Mesenteric fat pad (tissue), 1 donor: ENCODE results near the gene JAK2. TPM values are rescaled to one million over a fixed set of nuclear protein-coding genes. Genes with fewer than 3 reads are reported as not detected.
A peak's percentile ranks its signal among the peaks of the same experiment; 100 is the strongest.
"Not testable (repeated sequence)": the region's sequence is repeated elsewhere in the genome, so short reads cannot be mapped to it uniquely, and the experiment has no call there.

Experiments used
- DNase-seq: peaks from one replicate; pipeline ENCODE4 v3.0.0-alpha.2; 2020; ENCODE audit warnings: low spot score
- total RNA-seq: library from RNA; stranded (reverse); fragmentation: NEBNext Ultra II Directional; extraction: Animal tissue kit (Norgen Biotek cat#: 25700); gene quantifications from one replicate; pipeline ENCODE4 v1.2.1, GENCODE V29; 2021
- donor health status: DM: yes; HTN: yes; CAD: no.

Gene JAK2
- total RNA-seq, 1 donor from 2014 or later = 25.1 TPM

DNA sequence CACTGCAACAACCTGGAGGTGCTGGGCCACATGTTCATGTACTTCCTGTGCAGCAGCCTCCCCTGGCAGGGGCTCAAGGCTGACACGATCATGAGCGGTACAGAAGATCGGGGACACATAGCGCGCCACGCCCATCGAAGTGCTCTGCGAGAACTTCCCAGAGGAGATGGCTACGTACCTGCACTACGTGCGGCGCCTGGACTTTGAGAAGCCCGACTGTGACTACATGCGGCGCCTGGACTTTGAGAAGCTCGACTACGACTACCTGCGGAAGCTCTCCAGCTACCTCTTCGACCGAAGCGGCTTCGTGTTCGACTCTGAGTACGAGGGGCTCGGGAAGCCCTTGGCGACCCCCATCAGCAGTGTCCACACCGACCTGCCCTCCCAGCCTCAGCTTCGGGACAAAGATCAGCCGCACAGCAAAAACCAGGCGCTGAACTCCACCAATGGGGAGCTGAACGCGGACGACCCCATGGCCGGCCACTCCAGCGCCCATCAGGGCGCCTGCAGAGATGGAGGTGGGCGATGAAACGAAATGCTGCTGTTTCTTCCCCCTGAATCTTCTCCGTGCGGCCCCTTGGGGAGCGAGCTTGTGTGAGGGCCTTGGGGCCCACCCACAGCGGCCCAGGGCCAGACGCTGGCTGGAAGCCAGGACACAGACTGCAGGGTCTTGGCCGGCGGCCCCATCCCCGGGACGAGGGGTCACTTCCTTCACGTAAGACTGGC is 56.5 kb downstream of the JAK2 start:
- DNase-seq = peak; percentile 87

DNA sequence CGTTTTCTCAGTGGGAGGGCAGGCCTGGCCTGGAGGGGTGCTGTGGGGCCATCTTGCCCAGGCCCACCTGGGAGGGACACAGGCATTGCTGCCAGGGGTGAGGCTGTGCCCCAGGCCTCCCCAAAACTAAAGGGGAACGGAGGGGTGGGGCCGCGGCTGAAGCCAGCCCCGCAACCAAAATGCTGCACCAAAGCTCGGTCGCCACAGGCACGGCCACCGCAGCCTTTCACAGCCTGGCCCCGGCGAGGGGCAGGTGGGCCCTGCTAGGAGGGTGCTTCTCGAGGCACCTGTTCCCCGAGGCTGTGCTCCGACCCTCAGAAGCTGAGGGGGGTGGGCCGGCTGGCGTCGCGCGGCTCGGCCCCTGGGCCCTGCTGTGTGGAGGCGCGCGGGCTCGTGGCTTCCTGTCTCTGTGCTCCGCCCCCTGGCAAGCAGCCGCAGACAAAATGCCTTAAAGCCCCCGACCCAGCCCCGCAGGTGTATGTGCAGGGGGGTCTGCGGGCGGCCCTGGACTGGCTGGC is 57.6 kb downstream of the JAK2 start:
- DNase-seq = peak; percentile 76

DNA sequence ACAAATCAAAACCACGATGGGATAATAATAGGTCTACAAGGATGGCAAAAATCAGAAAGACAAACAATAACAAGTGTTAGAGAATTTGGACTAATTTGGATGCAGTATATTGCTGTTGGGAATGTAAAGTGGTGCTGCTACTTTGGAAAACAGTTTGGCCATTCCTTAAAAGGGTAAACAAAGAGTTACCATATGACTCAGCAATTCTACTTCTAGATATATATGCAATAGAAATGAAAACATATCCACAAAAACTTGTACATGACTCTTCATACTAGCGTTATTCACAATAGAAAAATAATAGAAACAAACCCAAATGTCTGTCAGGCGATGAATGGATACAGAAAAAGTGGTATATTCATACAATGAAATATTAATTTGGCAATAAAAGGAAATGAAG is 58.3 kb downstream of the JAK2 start:
- DNase-seq = no peak

DNA sequence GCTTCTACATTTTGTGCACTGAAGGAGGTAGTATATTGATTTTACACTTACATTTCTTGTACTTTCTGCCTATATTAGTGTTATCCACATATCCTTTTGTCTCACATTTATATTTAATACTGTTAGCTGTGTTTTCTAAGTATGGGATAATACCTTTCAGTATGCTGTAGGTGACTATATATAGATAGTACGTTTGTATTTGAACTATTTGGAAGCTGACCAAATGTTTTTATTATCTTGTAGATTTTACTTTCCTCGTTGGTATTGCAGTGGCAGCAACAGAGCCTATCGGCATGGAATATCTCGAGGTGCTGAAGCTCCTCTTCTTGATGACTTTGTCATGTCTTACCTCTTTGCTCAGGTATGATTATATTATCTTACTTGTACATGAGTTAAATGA is 59.1 kb downstream of the JAK2 start:
- DNase-seq = no peak

DNA sequence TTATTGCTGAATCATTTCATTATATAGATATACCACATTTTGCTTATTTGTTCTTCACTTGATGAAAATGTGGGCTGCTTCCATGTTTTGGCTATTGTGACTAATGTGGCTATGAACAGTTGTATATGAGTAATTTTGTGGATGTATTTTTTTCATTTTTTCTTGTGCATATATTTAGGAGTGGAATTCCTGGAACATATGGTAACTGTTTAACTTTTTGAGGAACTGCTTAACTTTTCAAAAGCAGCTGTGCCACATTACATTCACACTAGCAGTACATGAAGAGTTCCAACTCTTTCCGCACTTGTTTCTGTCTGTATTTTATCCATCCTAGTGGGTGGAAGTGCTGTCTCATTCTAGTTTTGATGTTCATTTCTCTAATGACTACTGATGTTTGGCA is 67.8 kb downstream of the JAK2 start:
- DNase-seq = no peak

DNA sequence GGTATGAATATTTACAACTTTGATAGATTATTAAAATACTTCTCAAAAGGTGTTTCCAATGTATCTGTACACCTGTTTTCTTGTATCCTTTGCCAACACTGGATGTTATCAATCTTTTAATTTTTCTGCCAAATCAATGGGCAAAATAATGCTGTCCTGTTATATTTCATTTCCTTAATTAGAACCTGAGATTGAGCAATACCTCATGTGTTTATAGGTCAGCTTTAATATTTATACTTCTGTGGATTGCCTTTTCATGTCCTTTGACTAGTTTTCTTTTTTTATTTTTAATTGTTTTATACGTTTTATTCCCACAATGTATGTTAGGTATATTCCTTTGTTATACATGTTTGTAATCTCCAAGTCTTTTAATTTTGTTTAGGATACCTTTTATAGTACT is 77.6 kb downstream of the JAK2 start:
- DNase-seq = no peak

DNA sequence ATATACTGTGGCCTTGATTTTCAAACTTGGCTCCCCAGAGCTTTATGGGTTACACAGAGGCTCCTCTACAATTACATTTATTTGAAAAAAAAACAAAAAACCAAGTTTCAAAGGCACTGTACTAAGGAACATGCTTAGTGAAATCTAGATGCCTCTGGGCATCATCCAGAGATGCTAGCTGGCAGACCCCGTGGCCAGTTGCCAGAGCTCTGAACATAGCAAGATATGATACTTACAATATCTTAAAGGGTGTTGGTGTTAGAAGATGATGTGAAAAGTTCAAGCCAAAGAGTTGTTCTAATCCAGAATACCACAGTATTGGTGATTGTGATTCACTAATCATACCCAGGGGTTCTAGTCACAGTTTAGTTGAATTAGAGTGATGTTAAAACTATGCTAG is 87.8 kb downstream of the JAK2 start:
- no peak for DNase-seq

DNA sequence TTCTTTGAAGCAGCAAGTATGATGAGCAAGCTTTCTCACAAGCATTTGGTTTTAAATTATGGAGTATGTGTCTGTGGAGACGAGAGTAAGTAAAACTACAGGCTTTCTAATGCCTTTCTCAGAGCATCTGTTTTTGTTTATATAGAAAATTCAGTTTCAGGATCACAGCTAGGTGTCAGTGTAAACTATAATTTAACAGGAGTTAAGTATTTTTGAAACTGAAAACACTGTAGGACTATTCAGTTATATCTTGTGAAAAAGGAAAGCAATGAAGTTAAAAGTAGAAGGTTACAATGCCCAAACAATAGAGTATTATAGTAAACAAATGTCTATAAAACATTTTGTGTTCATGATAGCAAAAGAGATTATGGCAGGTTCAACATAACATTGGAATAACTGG is 88.6 kb downstream of the JAK2 start:
- no peak for DNase-seq

DNA sequence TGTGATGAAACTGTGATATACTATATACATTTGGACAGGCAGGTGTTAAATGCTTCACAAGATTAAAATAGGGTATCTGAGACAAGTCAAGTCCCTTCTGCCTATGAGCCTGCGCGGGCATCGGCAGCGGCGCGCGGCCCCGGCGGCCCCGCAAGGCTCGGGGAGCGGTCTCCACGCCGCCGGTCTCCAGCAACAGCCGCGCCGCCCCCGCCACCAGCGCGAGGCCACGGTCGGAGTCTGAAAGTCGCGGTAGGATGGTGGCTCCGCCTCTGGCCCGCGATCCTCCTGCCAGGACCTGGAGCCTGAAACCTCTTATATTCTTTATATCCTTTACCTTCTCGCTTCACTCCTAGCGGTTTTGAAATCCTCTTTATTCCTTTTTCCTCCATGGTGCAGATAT is 100.9 kb downstream of the JAK2 start:
- no peak for DNase-seq

DNA sequence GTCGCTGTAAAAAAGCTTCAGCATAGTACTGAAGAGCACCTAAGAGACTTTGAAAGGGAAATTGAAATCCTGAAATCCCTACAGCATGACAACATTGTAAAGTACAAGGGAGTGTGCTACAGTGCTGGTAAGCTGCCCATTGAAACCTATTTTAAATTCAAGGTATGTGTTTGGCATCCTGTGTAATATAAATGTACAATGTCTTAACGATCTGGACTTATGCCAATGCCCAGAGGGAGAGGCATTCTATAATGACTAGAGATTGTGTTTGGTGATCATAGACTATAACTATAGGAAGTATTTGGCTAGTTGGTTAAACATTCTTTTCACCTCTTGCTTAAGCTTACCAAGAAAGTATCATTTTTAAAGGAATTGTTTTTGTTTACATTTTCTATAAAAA is 104.7 kb downstream of the JAK2 start:
- DNase-seq = no peak

DNA sequence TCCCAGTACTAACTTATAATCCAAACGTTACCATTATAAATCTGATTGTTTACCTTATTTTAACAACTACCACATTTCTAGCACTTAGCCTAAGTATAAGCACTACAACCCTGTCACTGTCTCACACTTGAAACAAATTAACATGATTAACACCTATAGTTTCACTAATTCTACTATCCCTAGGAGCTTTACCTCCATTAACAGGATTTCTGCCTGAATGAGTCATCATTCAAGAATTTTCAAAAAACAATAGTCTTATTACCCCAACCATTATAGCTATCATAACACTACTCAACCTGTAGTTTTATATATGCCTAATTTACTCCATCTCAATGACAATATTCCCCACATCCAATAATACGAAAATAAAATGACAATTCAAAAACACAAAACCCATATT is 110.7 kb downstream of the JAK2 start:
- no peak for DNase-seq

DNA sequence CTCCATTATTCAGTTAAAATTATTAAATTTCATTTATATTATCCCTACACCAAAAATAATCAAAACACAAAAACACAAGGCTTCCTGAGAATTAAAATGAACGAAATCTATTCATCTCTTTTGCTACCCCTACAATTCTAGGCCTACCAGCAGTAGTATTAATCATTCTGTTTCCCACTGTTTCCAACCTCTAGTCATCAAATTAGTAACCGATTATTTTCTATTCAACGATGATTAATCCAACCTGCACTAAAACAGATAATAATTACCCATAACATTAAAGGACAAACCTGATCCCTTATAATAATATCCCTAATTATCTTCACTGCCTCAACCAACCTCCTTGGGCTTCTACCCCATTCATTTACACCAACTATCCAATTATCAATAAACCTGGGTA is 114.4 kb downstream of the JAK2 start:
- DNase-seq = no peak

DNA sequence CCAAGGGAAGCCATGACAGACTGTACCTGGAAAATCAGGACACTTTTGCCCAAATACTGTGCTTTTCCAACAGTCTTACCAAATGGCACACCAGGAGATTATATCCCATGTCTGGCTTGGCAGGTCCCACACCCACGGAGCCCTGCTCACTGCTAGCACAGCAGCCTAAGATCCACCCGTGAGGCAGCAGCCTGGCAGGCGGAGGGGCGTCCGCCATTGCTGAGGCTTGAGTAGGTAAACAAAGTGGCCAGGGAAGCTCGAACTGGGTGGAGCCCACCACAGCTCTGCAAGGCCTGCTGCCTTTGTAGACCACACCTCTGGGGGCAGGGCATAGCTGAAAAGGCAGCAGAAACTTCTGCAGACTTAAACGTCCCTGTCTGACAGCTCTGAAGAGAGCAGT is 116.1 kb downstream of the JAK2 start:
- not testable (repeated sequence) for DNase-seq

DNA sequence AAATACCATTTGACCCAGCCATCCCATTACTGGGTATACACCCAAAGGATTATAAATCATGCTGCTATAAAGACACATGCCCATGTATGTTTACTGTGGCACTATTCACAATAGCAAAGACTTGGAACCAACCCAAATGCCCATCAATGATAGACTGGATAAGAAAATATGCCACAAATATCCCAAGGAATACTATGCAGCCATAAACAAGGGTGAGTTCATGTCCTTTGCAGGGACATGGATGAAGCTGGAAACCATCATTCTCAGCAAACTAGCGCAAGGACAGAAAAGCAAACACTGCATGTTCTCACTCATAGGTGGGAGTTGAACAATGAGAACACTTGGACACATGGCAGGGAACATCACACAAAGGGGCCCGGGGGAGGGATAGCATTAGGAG is 121.4 kb downstream of the JAK2 start:
- DNase-seq = not testable (repeated sequence)

DNA sequence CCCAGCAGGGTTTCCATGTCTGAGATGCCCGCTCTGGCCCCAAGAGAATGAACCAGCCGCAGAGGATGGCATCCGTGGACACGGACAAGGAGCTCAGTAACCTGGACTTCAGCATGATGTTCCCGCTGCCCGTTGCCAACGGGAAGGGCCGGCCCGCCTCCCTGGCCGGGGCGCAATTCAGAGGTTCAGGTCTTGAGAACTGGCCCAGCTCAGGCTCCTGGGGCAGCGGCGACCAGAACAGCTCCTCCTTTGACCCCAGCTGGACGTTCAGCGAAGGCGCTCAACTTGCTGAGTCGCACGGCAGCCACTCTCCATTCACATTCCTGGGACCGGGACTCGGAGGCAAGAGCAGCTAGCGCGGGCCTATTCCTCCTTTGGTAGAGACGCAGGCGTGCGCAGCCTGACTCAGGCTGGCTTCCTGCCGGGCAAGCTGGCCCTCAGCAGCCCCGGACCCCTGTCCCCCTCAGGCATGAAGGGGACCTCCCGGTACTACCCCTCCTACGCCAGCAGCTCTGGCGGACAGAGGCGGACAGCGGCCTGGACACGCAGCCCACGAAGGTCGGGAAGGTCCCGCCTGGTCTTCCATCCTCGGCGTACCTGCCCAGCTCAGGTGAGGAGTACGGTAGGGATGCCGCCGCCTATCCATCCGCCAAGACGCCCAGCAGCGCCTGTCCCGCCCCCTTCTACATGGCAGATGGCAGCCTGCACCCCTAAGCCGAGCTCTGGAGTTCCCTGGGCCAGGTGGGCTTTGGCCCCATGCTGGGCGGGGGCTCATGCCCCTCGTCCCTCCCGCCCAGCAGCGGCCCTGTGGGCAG is 126.0 kb downstream of the JAK2 start:
- DNase-seq = no peak

DNA sequence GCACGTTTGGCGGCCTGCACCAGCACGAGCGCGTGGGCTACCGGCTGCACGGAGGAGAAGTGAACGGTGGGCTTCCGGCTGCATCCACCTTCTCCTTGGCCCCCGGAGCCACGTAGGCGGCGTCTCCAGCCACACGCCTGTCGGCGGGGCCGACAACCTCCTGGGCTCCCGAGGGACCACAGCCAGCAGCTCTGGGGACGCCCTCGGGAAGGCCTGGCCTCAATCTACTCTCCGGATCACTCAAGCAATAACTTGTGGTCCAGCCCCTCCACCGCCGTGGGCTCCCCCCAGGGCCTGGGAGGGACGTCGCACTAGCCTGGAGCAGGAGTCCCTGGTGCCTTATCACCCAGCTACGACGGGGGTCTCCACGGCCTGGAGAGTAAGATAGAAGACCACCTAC is 126.6 kb downstream of the JAK2 start:
- DNase-seq = no peak

DNA sequence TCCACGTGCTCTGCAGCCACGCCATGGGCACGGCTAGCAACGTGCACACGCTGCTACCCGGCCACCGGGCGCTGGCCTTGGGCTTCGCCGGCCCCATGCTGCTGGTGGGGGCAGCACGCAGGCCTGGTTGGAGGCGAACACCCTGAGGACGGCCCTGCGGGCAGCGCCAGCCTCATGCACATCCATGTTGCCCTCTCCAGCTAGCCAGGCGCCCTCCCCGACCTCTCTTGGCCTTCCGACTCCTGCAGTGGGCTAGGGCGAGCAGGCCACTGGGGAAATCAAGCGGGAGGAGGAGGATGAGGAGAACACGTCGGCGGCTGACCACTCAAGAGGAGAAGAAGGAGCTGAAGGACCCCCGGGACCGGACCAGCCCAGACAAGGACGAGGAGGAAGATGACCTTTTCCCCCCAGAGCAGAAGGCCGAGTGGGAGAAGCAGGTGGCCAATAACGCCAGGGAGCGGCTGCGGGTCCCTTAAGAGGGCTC is 127.1 kb downstream of the JAK2 start:
- no peak for DNase-seq

DNA sequence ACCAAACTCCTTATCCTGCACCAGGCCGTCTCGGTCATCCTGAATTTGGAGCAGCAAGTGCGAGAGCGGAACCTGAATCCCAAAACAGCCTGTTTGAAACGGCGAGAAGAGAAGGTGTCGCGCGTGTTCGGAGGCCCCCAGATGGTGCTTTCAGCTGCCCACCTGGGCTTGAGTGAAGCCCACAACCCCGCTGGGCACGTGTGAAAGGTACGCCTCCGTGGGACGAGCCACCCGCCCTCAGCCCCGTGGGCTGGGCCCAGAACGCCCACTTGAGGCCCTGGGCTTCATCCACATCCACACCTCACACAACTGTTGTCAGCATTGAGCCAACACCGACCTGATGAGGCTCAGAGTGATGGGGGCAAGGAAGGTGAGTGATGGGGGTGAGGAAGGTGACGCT is 127.6 kb downstream of the JAK2 start:
- DNase-seq = no peak

DNA sequence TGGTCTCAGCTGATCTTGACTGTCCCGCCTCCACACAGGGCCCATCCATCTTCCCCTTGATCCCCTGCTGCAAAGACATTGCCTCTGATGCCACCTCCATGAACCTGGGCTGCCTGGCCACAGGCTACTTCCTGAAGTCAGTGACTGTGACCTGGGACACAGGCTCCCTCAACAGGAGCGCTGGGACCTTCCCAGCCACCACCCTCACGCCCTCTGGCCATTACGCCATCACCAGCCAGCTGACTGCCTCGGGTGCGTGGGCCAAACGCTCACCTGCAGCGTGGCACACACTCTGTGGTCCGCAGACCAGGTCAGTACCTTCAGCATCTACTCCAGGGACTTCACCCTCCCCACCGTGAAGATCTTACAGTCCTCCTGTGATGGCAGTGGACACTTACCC is 128.5 kb downstream of the JAK2 start:
- DNase-seq = no peak

DNA sequence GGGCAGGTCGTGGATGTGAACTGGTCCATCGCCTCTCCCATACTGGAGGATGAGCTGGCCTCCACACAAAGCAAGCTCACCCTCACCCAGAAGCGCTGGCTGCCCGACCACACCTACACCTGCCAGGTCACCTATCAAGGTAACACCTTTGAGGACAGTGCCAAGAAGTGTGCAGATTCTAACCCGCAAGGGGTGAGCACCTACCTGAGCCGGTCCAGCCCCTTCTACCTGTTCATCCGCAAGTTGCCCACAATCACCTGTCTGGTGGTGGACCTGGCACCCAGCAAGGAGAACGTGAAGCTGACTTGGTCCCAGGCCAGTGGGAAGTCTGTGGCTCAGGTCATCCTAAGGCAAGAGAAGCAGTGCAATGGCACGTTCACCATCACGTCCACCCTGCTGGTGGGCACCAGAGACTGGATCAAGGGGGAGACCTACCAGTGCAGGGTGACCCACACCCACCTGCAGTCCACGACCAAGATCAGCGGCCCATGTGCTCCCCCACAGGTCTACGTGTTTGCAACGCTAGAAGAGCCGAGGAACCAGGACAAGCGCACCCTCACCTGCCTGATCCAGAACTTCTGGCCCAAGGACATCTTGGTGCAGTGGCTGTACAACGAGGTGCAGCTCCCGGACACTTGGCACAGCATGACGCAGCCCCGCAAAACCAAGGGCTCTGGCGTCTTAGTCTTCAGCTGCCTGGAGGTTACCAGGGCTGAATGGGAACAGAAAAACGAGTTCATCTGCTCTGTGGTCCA is 129.1 kb downstream of the JAK2 start:
- DNase-seq = no peak

DNA sequence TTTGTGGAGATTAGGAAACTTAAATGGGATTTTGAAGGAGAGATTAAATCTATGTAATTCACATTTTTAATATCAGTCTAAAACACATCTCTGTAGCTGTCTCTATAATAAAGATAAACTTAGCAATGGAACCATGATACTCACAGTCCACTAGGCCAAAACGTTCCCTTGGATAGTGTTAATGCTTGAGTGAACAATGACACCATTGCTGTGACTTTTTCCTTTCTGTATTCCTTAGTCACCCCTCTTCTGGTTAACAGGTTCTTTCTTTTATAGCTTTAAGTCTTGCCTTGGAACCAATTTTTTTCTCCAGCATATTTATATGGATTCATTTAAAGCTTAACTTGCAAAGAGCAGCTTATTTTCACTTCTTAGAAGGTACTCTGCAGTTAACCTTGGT is 137.0 kb downstream of the JAK2 start:
- DNase-seq = no peak

DNA sequence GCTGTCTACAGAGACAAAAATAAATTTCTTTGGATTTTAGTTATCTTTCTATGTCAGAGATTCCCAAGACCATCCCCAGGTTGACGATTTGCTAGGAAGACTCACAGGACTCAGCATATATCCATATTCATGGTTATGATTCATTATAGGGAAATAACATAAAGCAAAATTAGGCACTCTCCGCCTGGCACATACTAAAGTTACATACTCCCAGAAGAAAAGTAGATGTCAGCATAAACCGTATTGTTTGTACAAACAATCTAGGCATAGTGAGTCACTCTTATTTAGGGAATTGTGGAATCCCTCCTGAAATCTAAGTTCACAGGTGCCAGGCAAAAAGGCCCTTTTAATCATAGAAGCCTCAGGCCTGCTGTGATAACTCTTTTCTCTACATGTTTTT is 137.4 kb downstream of the JAK2 start:
- no peak for DNase-seq
